Measurements from ENCODE around the gene SNX9.
A peak's percentile ranks its signal among the peaks of the same experiment; 100 is the strongest.
"Not testable (repeated sequence)": the region's sequence is repeated elsewhere in the genome, so short reads cannot be mapped to it uniquely, and the experiment has no call there.

Gene SNX9

DNA sequence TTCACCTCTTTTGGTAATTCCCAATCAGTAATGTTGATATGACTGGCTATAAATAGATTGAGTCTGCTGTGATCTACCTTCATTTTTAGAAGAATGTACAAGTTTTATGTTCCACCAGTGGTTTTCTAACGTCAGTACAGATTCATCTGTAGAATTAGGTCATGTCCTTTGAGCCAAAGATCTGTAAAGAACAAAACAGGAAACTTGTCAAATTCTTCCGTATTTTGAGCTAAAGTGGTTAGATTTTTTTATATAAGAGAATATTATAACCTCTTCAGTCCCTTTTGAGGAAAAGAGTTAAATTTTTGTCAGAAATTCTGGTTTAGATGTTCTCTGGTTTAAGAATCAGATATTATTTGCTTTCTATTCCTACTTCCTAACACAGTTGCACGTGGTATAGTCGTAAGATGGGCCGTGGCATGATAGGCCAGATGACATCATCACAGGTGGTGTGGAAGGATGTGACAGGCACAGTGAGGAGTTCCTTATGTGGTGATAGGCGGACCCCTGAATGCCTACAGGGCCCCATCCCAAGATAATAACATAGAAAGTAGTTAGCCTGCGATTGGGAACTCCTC, 62.3 kb downstream of the SNX9 start:
- DNase-seq (ENCODE audit: low read depth in 2 of 2): peak in 1 of 2 donors; percentile 34

DNA sequence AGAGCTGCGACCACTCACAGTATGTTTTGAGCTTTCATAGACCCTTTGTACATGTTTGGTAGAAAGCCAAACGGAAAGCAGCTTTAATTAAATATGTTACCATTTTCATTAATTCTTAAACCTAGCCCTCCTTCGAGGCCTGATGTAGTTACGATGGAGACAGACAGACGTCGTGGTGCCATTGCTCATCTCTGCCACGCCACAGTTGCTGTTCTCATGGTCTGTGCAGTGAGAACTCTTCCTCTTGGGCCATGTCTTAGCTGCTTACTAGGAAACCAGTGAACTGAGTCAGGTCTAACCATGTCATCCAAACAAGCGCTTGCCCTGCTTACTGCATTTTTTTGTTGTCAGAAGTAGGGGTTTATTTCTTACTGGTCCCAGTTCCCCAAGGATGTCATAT, 62.8 kb downstream of the SNX9 start:
- DNase-seq (ENCODE audit: low read depth in 2 of 2): no peak

DNA sequence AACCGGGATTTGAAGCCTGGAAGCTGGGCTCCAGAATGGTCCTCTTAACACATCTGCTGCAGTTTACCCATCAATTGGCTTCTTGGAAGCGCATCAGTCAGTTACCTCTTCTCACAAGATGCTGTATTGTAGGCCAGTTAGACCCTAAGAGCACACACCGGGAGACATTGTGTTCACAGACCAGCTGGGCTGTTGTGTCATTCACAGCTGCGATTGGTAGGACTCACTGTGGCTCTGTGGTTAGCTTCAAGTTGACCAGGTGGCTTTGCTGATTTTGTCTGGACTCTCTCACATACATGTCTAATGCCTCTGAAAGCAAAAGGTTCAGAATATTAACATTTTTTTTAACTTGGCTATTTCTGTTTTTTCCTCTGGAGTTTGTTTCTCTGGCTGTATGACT, 64.8 kb downstream of the SNX9 start:
- DNase-seq (ENCODE audit: low read depth in 2 of 2): no peak

DNA sequence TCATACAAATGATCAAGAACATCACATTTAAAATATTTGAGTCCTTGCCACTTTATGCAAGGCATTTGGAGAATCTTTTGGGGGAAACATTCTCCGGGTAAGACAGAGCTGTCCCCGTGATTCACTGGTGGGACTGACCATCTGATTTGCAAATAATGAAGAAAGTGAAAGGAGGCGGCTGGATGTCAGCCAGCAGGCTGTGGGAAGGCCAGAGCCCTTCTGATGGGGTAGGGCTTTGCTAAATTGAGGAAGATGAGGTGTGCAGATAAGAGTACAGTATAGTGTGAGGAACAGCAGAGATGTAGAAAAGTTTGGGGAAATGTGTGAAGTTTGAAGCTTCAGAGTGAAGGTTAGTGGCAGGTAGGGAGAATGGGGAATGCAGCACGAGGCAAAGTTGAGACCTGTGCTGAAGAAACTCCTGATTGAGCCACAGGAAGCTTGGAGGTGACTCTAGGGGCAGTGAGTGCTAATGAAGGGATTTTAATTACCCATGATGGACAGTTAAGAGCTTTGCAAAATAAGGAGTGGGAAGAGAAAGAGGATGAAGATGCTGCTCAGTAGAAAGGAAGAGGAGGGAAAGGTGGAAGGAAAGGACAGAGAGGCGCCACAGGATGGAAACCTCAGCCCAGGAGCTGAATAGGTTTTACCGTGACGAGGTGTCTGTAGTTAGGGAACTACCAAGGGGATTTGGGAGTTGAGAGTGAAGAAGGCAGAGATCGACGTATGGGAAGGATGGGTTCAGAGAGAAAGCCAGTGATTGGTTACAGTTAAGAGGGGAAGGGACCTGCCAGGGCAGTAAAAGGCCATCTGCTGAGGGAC, 68.7 kb downstream of the SNX9 start:
- DNase-seq (ENCODE audit: low read depth in 2 of 2): no peak

DNA sequence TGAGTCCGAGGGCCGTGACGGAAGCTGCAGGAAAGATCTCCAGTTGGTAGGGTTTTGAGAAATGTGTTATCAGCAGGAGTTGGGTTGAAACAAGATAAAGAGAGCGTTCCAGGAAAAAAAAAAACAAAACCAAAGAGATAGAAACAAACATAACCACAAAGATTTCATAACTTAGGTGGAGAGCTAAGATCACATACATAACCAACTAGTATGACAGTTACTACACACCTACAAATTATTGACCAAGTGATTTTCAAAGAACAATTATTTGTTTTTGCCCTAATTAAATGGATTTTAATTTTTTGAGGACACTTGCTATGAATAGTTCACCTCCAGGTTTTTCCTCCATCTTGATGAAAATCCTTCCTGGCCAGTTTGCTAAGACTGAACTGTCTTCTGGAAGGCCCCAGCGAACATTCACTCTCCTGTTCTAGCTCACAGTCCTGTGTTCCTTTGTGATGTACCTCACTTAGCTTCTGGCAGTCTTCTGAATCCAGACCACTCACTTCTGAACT, 69.4 kb downstream of the SNX9 start:
- no peak for DNase-seq (ENCODE audit: low read depth in 2 of 2)

DNA sequence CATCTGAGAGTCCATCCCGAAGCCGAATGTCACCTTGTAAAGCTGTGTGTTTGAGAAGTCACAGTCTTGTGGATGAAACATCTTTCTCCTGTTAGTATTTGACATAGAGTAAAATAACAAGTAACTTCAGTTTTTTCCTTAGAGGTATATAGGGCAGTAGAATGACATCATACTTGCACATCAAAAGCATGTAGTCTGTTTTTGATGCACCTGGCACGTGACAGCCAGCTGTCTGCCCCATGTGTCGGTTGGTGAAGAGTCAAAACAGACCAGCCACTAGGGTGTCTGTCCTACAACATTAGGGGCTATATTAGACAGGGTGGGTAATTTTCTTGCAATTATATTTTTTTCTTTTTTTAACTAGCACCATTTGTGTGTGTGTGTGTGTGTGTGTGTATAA, 70.2 kb downstream of the SNX9 start:
- DNase-seq (ENCODE audit: low read depth in 2 of 2): no peak

DNA sequence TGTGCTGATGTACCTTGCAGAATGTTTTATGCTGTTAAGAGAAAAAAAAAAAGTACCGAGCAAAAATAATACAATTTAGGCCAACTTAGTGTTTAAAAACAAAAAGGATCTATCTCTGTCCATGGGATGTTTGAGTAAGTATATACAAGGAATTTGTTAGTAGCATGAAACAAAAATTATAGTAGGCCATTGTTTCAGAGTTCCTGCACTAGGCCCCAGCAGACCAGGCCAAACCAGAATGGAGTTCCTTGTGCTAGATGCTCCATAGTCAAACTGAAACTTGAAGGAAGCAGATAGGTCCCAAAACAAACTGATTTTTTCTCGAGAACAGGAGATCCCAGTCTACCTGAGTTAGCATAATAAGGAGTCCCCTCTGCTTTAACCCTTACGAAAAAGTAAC, 72.5 kb downstream of the SNX9 start:
- DNase-seq (ENCODE audit: low read depth in 2 of 2): no peak

DNA sequence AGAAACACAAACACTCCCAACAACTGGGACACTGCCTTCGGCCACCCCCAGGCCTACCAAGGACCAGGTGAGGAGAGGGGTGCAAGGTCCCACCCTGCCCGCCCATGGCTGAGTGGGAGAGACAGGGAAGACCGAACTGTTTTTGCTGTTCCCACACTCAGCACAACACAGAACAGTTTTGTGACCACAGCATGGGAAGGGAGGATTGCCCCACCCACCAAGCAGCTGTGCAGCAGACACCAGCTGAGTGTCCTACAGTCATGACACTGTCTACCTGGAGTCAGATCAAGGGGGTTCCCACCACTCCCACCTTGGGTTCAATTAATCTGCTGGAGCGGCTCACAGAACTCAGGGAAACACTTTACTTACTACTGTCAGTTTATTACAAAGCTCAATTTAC, 73.9 kb downstream of the SNX9 start:
- no peak for DNase-seq (ENCODE audit: low read depth in 2 of 2)

DNA sequence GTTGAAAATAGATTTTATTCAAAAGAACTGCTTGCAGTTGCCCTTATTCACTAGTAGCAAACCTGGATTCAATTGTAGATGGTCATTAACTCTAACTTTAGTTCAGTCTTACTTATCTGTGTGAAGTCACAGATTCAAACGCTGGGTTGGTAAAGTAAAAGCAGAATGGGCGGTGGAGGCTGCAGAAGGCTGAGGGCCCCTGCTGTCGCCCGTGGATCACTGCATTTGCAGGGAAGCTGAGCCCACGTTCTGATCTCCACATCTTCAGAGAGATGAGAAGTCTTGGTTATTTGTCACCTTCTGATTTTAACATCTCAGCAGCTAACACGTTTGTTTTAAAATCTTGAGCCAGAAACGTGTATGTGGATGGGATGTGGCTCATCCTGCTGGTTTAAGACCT, 75.1 kb downstream of the SNX9 start:
- DNase-seq (ENCODE audit: low read depth in 2 of 2): no peak

DNA sequence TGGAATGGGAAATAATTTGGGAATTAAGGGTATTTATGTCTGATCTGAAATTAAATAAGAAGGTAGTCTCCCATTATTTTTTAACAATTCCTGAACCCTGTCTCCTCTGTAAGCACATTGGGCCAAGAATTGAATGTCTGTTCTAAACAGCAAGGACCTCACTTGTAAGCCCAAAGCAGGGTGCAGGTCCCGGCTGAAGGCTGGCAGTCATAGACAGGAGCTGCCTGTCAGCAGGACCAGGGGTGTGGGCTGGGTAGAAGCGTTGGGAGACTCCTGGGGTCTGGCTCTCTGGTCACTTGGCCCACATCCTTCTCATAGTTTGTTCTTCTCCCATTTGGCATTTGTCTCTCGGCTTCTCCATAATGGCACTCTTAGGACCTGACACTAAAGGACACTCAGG, 75.6 kb downstream of the SNX9 start:
- DNase-seq (ENCODE audit: low read depth in 2 of 2): no peak

DNA sequence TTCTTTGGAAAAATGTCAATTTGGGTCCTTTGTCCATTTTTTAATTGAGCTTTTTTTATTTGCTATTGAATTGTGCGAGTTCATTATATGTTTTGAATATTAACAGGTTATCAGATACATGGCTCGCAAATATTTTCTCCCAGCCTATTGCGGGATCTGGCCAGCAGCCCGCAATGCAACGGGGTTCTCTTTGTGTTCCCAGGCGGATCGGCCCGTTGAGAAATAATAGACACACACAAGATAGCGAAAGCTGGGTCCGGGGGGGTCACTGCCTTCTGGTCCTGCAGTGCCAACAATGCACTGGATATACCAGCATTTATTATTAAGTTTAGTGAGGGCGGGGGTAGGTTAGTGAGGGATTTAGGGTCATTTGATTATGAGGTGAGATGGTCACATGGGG, 77.2 kb downstream of the SNX9 start:
- not testable (repeated sequence) for DNase-seq (ENCODE audit: low read depth in 2 of 2)

DNA sequence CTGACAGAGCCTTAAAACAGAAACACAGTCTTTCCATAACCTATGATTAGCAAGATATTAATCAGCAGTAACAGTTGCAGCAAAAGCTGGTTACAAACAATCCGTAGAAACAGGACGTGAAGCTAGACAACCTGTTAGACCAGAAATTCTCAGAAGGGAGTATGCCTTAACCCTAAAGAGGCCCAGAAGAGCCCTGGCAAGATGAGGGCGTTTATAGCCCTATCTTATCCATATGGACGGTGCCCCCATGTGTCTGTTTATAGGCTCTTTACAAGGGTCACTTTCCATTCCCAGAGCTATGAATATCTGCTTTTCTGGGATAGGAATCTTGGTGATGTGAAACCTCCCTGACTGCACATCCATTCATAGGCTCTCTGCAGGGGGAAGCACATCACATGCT, 77.7 kb downstream of the SNX9 start:
- DNase-seq (ENCODE audit: low read depth in 2 of 2): not testable (repeated sequence)

DNA sequence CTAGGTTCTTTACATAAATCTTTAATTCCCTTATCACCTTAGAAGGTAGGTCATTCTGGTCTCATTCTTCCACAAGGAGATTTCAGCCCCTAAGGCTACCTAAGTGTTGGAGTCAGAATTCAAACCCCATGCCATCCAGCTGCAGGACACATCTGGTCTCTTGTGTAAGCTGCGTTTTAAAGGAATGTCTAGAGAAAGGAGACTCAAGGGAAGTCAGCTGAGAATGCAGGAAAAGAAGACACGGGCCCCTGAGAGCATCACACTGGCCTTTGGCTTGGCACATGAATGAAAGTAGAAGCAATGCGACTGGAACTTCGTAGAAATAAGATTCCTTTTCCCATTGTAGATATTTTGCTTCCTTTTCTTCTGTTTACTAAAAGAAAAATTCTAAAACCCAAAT, 82.0 kb downstream of the SNX9 start:
- DNase-seq (ENCODE audit: low read depth in 2 of 2): no peak

DNA sequence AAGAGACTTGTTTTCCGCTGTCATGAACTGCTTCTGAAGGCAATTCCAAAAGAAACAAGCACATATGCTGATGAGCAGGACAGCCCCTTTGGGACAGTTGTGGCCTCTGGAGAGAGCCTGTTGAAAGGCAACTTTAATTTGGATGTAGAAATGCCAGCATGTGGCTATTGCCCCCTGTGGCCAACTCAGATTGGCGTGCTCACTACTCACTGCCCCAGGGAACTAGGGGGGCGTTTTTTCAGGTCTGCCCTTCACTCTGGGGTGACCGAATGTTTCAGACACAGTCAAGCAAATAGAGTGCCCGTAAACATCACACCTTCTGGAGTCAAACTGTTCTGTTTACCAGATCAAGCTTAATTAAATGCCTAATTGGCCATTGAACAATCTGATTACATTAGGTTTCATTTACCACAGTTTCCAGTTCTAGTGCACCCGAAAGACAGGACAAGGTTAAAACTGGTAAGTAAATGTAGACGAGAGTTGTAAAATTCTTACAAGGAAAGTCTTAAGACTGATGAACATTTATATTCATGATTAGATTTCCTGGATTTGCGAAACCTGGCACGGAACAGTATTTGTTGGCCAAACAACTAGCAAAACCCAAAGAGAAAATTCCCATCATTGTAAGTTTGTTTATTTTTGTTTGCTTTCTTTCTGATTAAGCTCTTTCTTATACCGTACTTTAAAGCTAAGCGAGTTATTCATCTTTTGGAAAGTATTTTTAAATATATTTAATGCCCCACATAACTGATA, 82.7 kb downstream of the SNX9 start:
- DNase-seq (ENCODE audit: low read depth in 2 of 2): no peak

DNA sequence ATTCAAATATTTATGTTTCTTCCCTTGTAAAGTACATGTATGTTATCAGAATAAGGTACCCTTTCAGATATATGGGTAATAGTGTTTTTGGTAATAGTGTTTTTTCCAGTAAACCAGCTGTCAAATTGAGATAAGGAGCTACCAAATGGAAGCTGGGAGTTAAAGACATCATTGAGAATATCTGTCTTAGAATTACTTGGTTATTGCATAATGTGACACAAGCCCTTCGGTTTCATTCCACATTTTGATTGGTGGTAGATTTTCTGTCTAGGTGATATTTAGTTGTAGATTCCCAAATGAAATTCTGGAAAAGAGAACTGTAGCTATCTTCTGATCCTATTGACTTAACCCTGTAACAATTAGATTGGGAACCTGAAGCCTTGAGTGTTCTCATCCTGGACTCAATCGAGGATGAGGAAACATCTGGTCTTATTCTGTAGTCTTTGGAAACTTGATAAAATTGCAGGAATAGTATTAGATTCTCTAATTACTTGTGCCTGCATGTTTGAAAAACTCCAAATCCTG, 83.6 kb downstream of the SNX9 start:
- DNase-seq (ENCODE audit: low read depth in 2 of 2): no peak

DNA sequence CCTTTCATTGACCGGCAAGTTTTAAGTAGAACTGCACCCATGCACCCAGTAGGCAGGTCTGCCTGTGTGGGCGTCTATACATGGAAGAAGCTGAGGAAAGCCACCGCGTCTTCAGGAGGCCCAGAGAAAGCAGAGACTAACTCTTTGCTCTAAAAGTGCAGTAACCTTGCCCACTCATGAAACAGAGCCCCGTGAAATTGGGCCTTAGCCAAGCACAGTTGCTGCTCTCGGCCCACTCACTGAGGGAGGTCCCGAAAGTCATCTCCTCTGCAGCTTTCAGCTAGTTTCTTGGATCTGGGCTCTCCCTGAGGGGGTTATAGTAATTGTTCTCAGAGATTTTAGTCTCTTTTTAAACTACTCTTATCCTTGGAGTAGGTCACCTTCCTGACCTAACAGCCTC, 84.6 kb downstream of the SNX9 start:
- DNase-seq (ENCODE audit: low read depth in 2 of 2): no peak

DNA sequence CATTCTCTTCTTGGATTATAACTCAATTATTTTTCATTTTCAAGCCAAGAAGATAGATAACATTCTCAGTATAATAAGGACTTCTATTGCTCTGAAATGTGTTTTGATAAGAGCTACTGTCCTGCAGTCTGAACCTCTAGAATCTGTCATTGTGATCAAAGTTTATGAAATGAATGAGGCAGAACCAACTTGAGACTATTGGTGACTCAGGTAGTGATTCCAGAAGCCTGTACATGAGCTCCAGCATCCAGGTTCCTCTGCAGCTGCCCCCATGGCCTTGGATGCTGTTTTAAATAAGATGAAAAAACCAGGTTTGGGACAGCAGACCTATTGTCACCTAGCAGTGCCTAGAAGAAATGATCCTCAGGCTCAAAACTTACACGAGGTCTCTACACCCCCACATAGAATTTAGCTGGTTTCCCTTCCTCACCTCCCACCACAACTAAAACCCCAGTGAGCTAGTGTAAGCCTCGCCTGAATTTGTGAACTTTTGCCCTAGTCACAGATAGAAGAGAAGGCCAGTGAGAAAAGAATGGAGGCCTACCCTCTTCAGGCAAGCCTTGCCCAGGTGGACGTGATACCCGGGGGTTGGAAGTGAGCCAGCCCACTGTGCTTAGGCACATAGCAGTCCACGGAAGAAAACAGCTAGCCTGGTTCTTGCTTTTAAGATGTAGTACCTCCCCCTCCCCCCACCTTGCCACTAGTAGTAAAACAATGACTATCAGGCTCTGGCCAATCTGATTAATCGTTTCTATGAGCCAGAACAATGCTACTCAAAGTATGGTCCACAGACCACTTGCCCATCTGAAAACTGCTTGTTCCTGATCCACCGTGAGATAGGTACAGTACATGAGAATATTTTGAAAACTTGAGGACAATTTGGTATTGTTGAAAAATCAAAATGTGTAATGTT, 85.6 kb downstream of the SNX9 start:
- DNase-seq (ENCODE audit: low read depth in 2 of 2): no peak

DNA sequence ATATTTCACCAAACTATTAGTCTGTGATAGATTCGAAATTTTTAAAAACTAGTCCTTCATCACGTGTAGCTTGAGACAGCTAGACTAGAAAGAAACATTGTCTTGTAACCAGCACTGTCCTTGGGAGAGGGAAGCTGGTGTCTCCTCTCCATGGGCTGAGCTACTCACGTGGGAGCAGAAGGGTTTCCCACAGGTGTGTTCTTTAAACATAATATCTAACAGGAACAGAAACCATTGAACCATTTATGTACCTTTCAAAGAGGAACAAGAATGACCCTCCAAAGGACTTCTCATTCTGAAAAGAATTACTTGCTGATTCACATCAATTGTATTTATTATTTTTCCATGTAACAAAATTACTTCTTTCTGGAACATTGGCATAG, 86.2 kb downstream of the SNX9 start:
- no peak for DNase-seq (ENCODE audit: low read depth in 2 of 2)

DNA sequence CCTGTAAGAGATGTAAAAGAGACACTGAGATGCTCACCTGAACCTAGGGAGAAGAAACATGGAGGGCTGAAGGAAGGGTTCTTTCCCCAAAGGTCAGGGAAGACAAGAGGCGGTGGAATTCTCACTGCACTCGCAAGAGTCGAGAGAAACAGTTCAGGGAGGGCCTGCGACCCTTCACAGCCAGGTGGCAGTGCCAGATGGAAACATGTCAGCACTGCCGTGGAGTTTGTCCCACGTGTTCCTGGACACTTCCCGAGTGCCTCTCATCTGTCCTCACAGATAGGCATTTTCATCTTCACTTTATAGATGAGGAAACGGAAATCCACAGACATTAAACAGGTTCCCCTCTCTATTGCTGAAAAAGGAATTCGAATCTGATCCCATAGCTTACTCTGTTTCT, 88.2 kb downstream of the SNX9 start:
- no peak for DNase-seq (ENCODE audit: low read depth in 2 of 2)

DNA sequence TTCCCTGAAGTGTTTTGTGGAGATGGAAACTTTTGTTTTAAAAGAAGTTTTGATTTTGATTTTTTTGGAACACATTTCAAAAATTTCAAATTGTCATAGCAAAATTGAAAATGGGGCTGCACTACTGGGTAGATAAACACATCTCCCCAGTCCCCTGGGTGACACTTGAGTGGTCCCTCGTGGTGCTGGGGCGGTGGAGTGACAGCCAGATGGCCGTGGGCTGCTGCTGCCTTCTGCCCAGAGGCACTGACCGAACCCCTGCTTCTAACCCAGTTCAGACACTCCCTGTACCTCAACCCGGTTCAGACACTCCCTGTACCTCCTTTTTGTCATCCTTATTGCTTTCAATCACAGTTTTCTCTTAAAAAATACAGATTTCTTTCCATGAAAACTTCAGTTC, 88.7 kb downstream of the SNX9 start:
- no peak for DNase-seq (ENCODE audit: low read depth in 2 of 2)

DNA sequence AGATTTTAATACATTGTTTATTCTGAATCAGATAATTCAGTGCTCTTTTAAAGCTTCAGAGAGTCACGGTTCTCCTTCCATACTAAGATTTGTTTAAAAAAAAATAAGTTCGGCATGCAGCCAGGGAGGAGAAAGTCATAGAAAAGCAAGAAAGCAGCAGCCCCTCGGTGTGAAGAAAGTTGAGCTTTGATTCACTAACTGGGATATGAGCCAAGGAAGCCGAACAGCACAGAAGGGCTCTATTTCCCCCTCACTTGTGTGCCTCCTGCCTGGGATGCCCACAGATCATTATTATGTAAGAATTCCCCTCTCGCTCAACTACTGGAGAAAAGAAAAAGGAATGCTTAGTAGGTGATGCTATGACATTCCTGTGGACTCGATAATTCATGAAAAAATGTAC, 89.3 kb downstream of the SNX9 start:
- no peak for DNase-seq (ENCODE audit: low read depth in 2 of 2)
